Right cardiac atrium (tissue), 5 donors: Measurements from ENCODE around the gene MPL. TPM values are rescaled to one million over a fixed set of nuclear protein-coding genes. Genes with fewer than 3 reads are reported as not detected.
"Not testable (repeated sequence)": the region's sequence is repeated elsewhere in the genome, so short reads cannot be mapped to it uniquely, and the experiment has no call there.

Experiments
- ATAC-seq, 2 donors: fragments of 200-7000 bp; cut with Tn5 transposase; one replicate each; pipeline versions ENCODE4 v1.8.0 to v1.9.1; 2020; ENCODE audit warnings: moderate library complexity in 2 of 2, mild to moderate bottlenecking in 1 of 2
- DNase-seq, 3 donors: peaks; one replicate each; pipeline ENCODE4 v3.0.0-alpha.2; 2020
- H3K27ac ChIP-seq: one replicate; pipeline ENCODE4 v1.5.1; 2013; ENCODE audit warnings: mild to moderate bottlenecking, low read length, control low read depth, moderate library complexity
- H3K27me3 ChIP-seq: one replicate; pipeline ENCODE4 v1.6.1; 2013; ENCODE audit not compliant: control insufficient read depth, insufficient read depth
- H3K4me1 ChIP-seq: one replicate; pipeline ENCODE4 v1.6.1; 2013; ENCODE audit warnings: low read length; ENCODE audit not compliant: control insufficient read depth, insufficient read depth
- H3K4me3 ChIP-seq: one replicate; pipeline ENCODE4 v1.5.1; 2013; ENCODE audit warnings: low read length, control low read depth
- H3K9me3 ChIP-seq: one replicate; pipeline ENCODE4 v1.6.1; 2013; ENCODE audit warnings: low read length; ENCODE audit not compliant: control insufficient read depth
- WGBS: extraction: QIAGEN DNeasy Blood & Tissue Kit; methylation state at CpG from one replicate; pipeline ENCODE4 v1.1.7; 2013; 5-methylcytosine and 5-hydroxymethylcytosine counted together
- intact Hi-C, 4 donors: fragments of 100-400 bp; cut with DNase I; formaldehyde crosslinking; loops; one replicate each; pipeline versions ENCODE4 v1.11.0 to v1.14.0; 2022 to 2023
- polyA plus RNA-seq: library from polyadenylated mRNA; stranded (reverse); fragments of 200-250 nt; gene quantifications from one replicate; pipeline ENCODE4 v1.2.3, GENCODE V29; 2013
- total RNA-seq, 4 donors: library from RNA; stranded (reverse); fragmentation: NEBNext Ultra II Directional; extraction: Animal tissue kit (Norgen Biotek cat#: 25700); gene quantifications; one replicate each; pipeline ENCODE4 v1.2.1, GENCODE V29; 2021
- donor health status: healthy with polysubstance abuse.
- donor health status: DM: no; HTN: yes; CAD: no.
- donor health status: DM: no; HTN: no; CAD: no.
- donor health status: DM: no; HTN: yes; CAD: no; lungs with severe emphysema.
- donor health status: DM: yes; HTN: yes; CAD: no.

Gene MPL
- total and polyA plus RNA-seq, 5 donors, result 0.18 to 1.4 (median 0.86) TPM

GRCh38 chr1:43367904-43368645 is 30.5 kb downstream of the MPL start, which contains the start of gene ELOVL1:
Gene ELOVL1 (minus strand): TSS chr1:43368011. CDS start chr1:43365609, 2,402 bp downstream.
- no peaks in the 10 kb centered on the region for H3K27me3 ChIP-seq
- peak within 1 kb of the TSS; percentile 82 for H3K4me3 ChIP-seq
- DNase-seq (peak; percentile 95 to 98 (median 98)), ATAC-seq (peak; percentile 95 to 96)
- H3K27ac ChIP-seq, result peak within 1 kb of the TSS; percentile 96
- intact Hi-C loops, result no loop called here
- H3K9me3 ChIP-seq, result no peaks in the 10 kb centered on the region
- under 1% methylated on average over 57 of the region's 58 CpGs for WGBS
- peaks cover 10% of the 10 kb centered on the region for H3K4me1 ChIP-seq

- 21% methylated on average over 6 of the region's 6 CpGs for WGBS
- H3K27me3 ChIP-seq, result no peaks in the 10 kb centered on the region
- no peak for ATAC-seq
- H3K4me3 ChIP-seq, result peak overlapping the region; percentile 82
- intact Hi-C loops, result no loop called here
- H3K9me3 ChIP-seq, result no peaks in the 10 kb centered on the region
- H3K4me1 ChIP-seq, result peaks cover 12% of the 10 kb centered on the region
- no peak for DNase-seq
- H3K27ac ChIP-seq, result peak overlapping the region; percentile 96
Measured at GRCh38 chr1:43368646-43369020, 31.0 kb downstream of the MPL start.

- H3K27me3 ChIP-seq, H3K27ac ChIP-seq, H3K4me3 ChIP-seq, H3K9me3 ChIP-seq, ATAC-seq, intact Hi-C loops, DNase-seq: not testable (repeated sequence)
- WGBS, result 96% methylated on average over 6 of the region's 6 CpGs
- H3K4me1 ChIP-seq, result peaks cover 12% of the 10 kb centered on the region
Measured at GRCh38 chr1:43369779-43370178, 32.2 kb downstream of the MPL start.

GRCh38 chr1:43370564-43370963 is 32.9 kb downstream of the MPL start:
- intact Hi-C loops, result no loop called here
- DNase-seq (no peak), ATAC-seq (no peak)
- Histone ChIP-seq H3K27me3 (no peaks in the 10 kb centered on the region), H3K27ac (no peak overlapping the region), H3K4me1 (peaks cover 12% of the 10 kb centered on the region), H3K4me3 (no peak overlapping the region), H3K9me3 (no peaks in the 10 kb centered on the region)
- 85% methylated on average over 4 of the region's 4 CpGs for WGBS

- ATAC-seq, result no peak
- H3K9me3 ChIP-seq, result no peaks in the 10 kb centered on the region
- no peak overlapping the region for H3K27ac ChIP-seq
- intact Hi-C loops, result no loop called here
- H3K27me3 ChIP-seq, result no peaks in the 10 kb centered on the region
- H3K4me3 ChIP-seq, result no peak overlapping the region
- no peak for DNase-seq
- 99% methylated on average over 5 of the region's 5 CpGs for WGBS
- H3K4me1 ChIP-seq, result peaks cover 5% of the 10 kb centered on the region
Measured at GRCh38 chr1:43372172-43372571, 34.6 kb downstream of the MPL start.

- no peaks in the 10 kb centered on the region for H3K27me3 ChIP-seq
- no peak overlapping the region for H3K4me3 ChIP-seq
- intact Hi-C loops, result no loop called here
- 48% methylated on average over 4 of the region's 4 CpGs for WGBS
- no peaks in the 10 kb centered on the region for H3K9me3 ChIP-seq
- H3K27ac ChIP-seq, result peak overlapping the region; percentile 80
- DNase-seq (peak in 2 of 3 donors; percentile 30 to 56), ATAC-seq (peak; percentile 32 to 75)
- peaks cover 5% of the 10 kb centered on the region for H3K4me1 ChIP-seq
Measured at GRCh38 chr1:43373066-43373940, 35.7 kb downstream of the MPL start.

GRCh38 chr1:43376723-43377235 is 39.2 kb downstream of the MPL start:
- H3K27ac ChIP-seq, result no peak overlapping the region
- H3K4me3 ChIP-seq, result no peak overlapping the region
- DNase-seq (no peak), ATAC-seq (no peak)
- WGBS, result 84% methylated on average over 7 of the region's 7 CpGs
- no peaks in the 10 kb centered on the region for H3K27me3 ChIP-seq
- intact Hi-C loops, result no loop called here
- H3K9me3 ChIP-seq, result no peaks in the 10 kb centered on the region
- peaks cover 5% of the 10 kb centered on the region for H3K4me1 ChIP-seq

- no peak overlapping the region for H3K4me3 ChIP-seq
- intact Hi-C loops, result no loop called here
- H3K4me1 ChIP-seq, result peaks cover 13% of the 10 kb centered on the region
- DNase-seq, result no peak
- no peak for ATAC-seq
- H3K27ac ChIP-seq, result no peak overlapping the region
- WGBS, result 97% methylated on average over 1 of the region's 1 CpG
- no peaks in the 10 kb centered on the region for H3K9me3 ChIP-seq
- H3K27me3 ChIP-seq, result no peaks in the 10 kb centered on the region
Measured at GRCh38 chr1:43377831-43378230, 40.2 kb downstream of the MPL start.

- Histone ChIP-seq H3K9me3 (no peaks in the 10 kb centered on the region), H3K4me3 (no peak overlapping the region), H3K27me3 (no peaks in the 10 kb centered on the region), H3K27ac (no peak overlapping the region), H3K4me1 (peaks cover 13% of the 10 kb centered on the region)
- intact Hi-C loops, result no loop called here
- ATAC-seq (no peak), DNase-seq (no peak)
- 97% methylated on average over 1 of the region's 1 CpG for WGBS
Measured at GRCh38 chr1:43379476-43379875, 41.9 kb downstream of the MPL start.

- DNase-seq (no peak), ATAC-seq (peak; percentile 14 to 24)
- H3K4me3 ChIP-seq, result no peak overlapping the region
- intact Hi-C loops, result loop anchor here (5.0 to 10.0 kb wide), 2 partner anchors 144 to 147 kb away; no protein-coding TSS in a partner anchor
- no peak overlapping the region for H3K27ac ChIP-seq
- no peaks in the 10 kb centered on the region for H3K9me3 ChIP-seq
- H3K27me3 ChIP-seq, result no peaks in the 10 kb centered on the region
- WGBS, result 70% methylated on average over 3 of the region's 3 CpGs
- peaks cover 13% of the 10 kb centered on the region for H3K4me1 ChIP-seq
Measured at GRCh38 chr1:43381612-43382011, 44.0 kb downstream of the MPL start.
